Measurements from ENCODE around the gene CYB561D2. TPM values are rescaled to one million over a fixed set of nuclear protein-coding genes. Genes with fewer than 3 reads are reported as not detected.

CYB561D2 gene
- total RNA-seq, 1 experiment from 2014 or later = 27.5 TPM

DNA sequence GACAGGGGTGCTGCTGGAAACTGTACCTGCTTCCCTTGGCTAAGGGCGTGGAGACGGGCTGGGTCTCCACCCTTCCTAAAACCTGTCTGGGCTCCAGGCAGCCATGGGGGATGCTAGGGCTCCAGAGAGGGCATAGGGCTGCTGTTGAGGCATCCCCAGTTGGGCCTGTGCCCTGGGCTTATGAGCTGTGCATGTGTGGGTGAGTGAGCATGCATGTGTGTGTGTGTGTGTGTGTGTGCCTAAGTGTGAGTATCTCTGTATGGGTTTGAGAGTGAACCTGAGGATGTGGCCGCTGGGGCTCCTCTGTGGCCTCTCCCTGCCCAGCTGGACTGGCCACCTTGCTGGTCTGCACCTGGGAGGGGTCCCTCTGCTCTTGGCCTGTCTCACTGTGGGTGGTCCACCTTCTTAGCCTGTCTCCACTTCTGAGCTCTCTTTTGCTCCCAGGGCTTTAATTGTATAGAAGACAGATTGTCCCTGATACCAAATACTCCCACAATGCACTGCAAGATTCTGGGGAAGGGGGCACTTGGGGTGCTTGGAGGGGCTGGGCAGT is 20.5 kb downstream of the CYB561D2 start:
- no TSS peak for BruUV-seq (replicated peaks)
- TF ChIP-seq CTCF (IDR thresholded peaks at IDR 0.05) = no peak
- TF ChIP-seq REST (IDR thresholded peaks at IDR 0.05; ENCODE audit: insufficient read depth in 1 of 2, low read depth in 2 of 2, low read length in 1 of 2) = no peak
- TF ChIP-seq POLR2AphosphoS5 (IDR thresholded peaks at IDR 0.05; ENCODE audit: low read depth, low read length) = no peak
- no peak for TF ChIP-seq SIN3A (IDR thresholded peaks at IDR 0.05; ENCODE audit: borderline replicate concordance, insufficient read depth, low read depth, low read length)
- no peak for TF ChIP-seq TCF7L2 (IDR thresholded peaks at IDR 0.05; ENCODE audit: low read depth, low read length)
- ChIA-PET POLR2A (interaction anchor here (0.6 kb wide), 1 partner anchor 32 kb away, joined by 14 read pairs; no protein-coding TSS in a partner anchor), CTCF (interaction anchor here (1.0 kb wide), 1 partner anchor 171 kb away, joined by 4 read pairs; no protein-coding TSS in a partner anchor)
- no peaks in the 10 kb centered on the region; the same call in 1 of the 2 replicates for H3K4me1 ChIP-seq (ENCODE audit: control insufficient read depth, insufficient read depth, low read length)
- ATAC-seq = no peak
- no peak overlapping the region for H3K4me3 ChIP-seq (ENCODE audit: low read depth in 2 of 2, low read length in 2 of 2)
- DNase-seq (ENCODE audit: low read depth, low spot score) = no peak
- in situ Hi-C loops (cut with HindIII; ENCODE audit: low pct_unique_long_range_greater_than_20kb, low sequenced_read_pairs) = no loop called here
- no peaks in the 10 kb centered on the region for H3K36me3 ChIP-seq (ENCODE audit: control insufficient read depth, insufficient read depth, low read length)
- H3K9me3 ChIP-seq (ENCODE audit: control insufficient read depth, insufficient read depth, low read depth, low read length) = no peaks in the 10 kb centered on the region
- no peak overlapping the region for H3K27ac ChIP-seq (ENCODE audit: low read length)
- intact Hi-C loops (cut with micrococcal nuclease; ENCODE audit: unreplicated experiment) = loop anchor here (10.0 kb wide), 1 partner anchor 174 kb away; no protein-coding TSS in a partner anchor
- H3K27me3 ChIP-seq (ENCODE audit: control insufficient read depth, insufficient read depth, low read length) = no peaks in the 10 kb centered on the region

GRCh38 chr3:50372349-50372748 is 21.7 kb downstream of the CYB561D2 start:
- ChIA-PET CTCF (no interaction called here), POLR2A (no interaction called here)
- no TSS peak for BruUV-seq (replicated peaks)
- DNase-seq (ENCODE audit: low read depth, low spot score) = no peak
- H3K4me1 ChIP-seq (ENCODE audit: control insufficient read depth, insufficient read depth, low read length) = no peaks in the 10 kb centered on the region; the same call in 1 of the 2 replicates
- H3K27me3 ChIP-seq (ENCODE audit: control insufficient read depth, insufficient read depth, low read length) = no peaks in the 10 kb centered on the region
- H3K4me3 ChIP-seq (ENCODE audit: low read depth in 2 of 2, low read length in 2 of 2) = no peak overlapping the region
- ATAC-seq = no peak
- intact Hi-C loops (cut with micrococcal nuclease; ENCODE audit: unreplicated experiment) = loop anchor here (10.0 kb wide), 1 partner anchor 172 kb away; no protein-coding TSS in a partner anchor
- H3K27ac ChIP-seq (ENCODE audit: low read length) = no peak overlapping the region
- no peaks in the 10 kb centered on the region for H3K36me3 ChIP-seq (ENCODE audit: control insufficient read depth, insufficient read depth, low read length)
- no peaks in the 10 kb centered on the region for H3K9me3 ChIP-seq (ENCODE audit: control insufficient read depth, insufficient read depth, low read depth, low read length)
- in situ Hi-C loops (cut with HindIII; ENCODE audit: low pct_unique_long_range_greater_than_20kb, low sequenced_read_pairs) = no loop called here
- no peak for TF ChIP-seq REST (IDR thresholded peaks at IDR 0.05; ENCODE audit: insufficient read depth in 1 of 2, low read depth in 2 of 2, low read length in 1 of 2)
- no peak for TF ChIP-seq POLR2AphosphoS5 (IDR thresholded peaks at IDR 0.05; ENCODE audit: low read depth, low read length)
- TF ChIP-seq CTCF (IDR thresholded peaks at IDR 0.05) = no peak
- TF ChIP-seq SIN3A (IDR thresholded peaks at IDR 0.05; ENCODE audit: borderline replicate concordance, insufficient read depth, low read depth, low read length) = no peak
- TF ChIP-seq TCF7L2 (IDR thresholded peaks at IDR 0.05; ENCODE audit: low read depth, low read length) = no peak
